ENCODE measurements around the gene PLXDC1. TPM values are rescaled to one million over a fixed set of nuclear protein-coding genes. Genes with fewer than 3 reads are reported as not detected.

PLXDC1 gene
- total and polyA plus RNA-seq, 2 donors, result 7.1 to 12.7 TPM

- no peak overlapping the region for H3K4me3 ChIP-seq (ENCODE audit: low read depth, low read length)
- no peaks in the 10 kb centered on the region for H3K36me3 ChIP-seq (ENCODE audit: insufficient read depth)
- DNase-seq (ENCODE audit: extremely low spot score), result no peak
- H3K27ac ChIP-seq (ENCODE audit: low read depth), result no peak overlapping the region
- no peaks in the 10 kb centered on the region for H3K4me1 ChIP-seq (ENCODE audit: insufficient read depth)
- 45% methylated on average over 6 of the region's 6 CpGs for WGBS
Observed at GRCh38 chr17:39080421-39081078, 70.9 kb downstream of the PLXDC1 start.

GRCh38 chr17:39079836-39080235, 71.6 kb downstream of the PLXDC1 start:
- WGBS, result 53% methylated on average over 1 of the region's 1 CpG

GRCh38 chr17:39077866-39078265, 73.6 kb downstream of the PLXDC1 start:
- WGBS, result 68% methylated on average over 5 of the region's 5 CpGs

More at GRCh38 chr17:39079836-39080235, 71.6 kb downstream of the PLXDC1 start:
- Histone ChIP-seq H3K4me3 (ENCODE audit: low read depth, low read length) (no peak overlapping the region), H3K36me3 (ENCODE audit: insufficient read depth) (no peaks in the 10 kb centered on the region), H3K4me1 (ENCODE audit: insufficient read depth) (no peaks in the 10 kb centered on the region), H3K27ac (ENCODE audit: low read depth) (no peak overlapping the region)
- DNase-seq (ENCODE audit: extremely low spot score), result no peak

GRCh38 chr17:39077252-39077651, 74.2 kb downstream of the PLXDC1 start:
- Histone ChIP-seq H3K4me1 (ENCODE audit: insufficient read depth) (no peaks in the 10 kb centered on the region), H3K27ac (ENCODE audit: low read depth) (no peak overlapping the region), H3K4me3 (ENCODE audit: low read depth, low read length) (no peak overlapping the region), H3K36me3 (ENCODE audit: insufficient read depth) (no peaks in the 10 kb centered on the region)
- WGBS, result 96% methylated on average over 4 of the region's 4 CpGs
- no peak for DNase-seq (ENCODE audit: extremely low spot score)

More at GRCh38 chr17:39077866-39078265, 73.6 kb downstream of the PLXDC1 start:
- Histone ChIP-seq H3K4me3 (ENCODE audit: low read depth, low read length) (no peak overlapping the region), H3K4me1 (ENCODE audit: insufficient read depth) (no peaks in the 10 kb centered on the region), H3K27ac (ENCODE audit: low read depth) (no peak overlapping the region), H3K36me3 (ENCODE audit: insufficient read depth) (no peaks in the 10 kb centered on the region)
- DNase-seq (ENCODE audit: extremely low spot score), result no peak

- DNase-seq (ENCODE audit: extremely low spot score), result no peak
- no peak overlapping the region for H3K27ac ChIP-seq (ENCODE audit: low read depth)
- H3K4me1 ChIP-seq (ENCODE audit: insufficient read depth), result no peaks in the 10 kb centered on the region
- H3K36me3 ChIP-seq (ENCODE audit: insufficient read depth), result no peaks in the 10 kb centered on the region
- 96% methylated on average over 2 of the region's 2 CpGs for WGBS
- H3K4me3 ChIP-seq (ENCODE audit: low read depth, low read length), result no peak overlapping the region
Observed at GRCh38 chr17:39074676-39075075, 76.8 kb downstream of the PLXDC1 start.

- 70% methylated on average over 1 of the region's 1 CpG for WGBS
- no peak for DNase-seq (ENCODE audit: extremely low spot score)
- no peaks in the 10 kb centered on the region for H3K36me3 ChIP-seq (ENCODE audit: insufficient read depth)
- no peak overlapping the region for H3K4me3 ChIP-seq (ENCODE audit: low read depth, low read length)
- no peaks in the 10 kb centered on the region for H3K4me1 ChIP-seq (ENCODE audit: insufficient read depth)
- no peak overlapping the region for H3K27ac ChIP-seq (ENCODE audit: low read depth)
Observed at GRCh38 chr17:39073916-39074315, 77.5 kb downstream of the PLXDC1 start.

GRCh38 chr17:39073353-39073752, 78.1 kb downstream of the PLXDC1 start:
- 93% methylated on average over 3 of the region's 3 CpGs for WGBS
- Histone ChIP-seq H3K27ac (ENCODE audit: low read depth) (no peak overlapping the region), H3K36me3 (ENCODE audit: insufficient read depth) (no peaks in the 10 kb centered on the region), H3K4me3 (ENCODE audit: low read depth, low read length) (no peak overlapping the region), H3K4me1 (ENCODE audit: insufficient read depth) (no peaks in the 10 kb centered on the region)
- DNase-seq (ENCODE audit: extremely low spot score), result no peak

- Histone ChIP-seq H3K36me3 (ENCODE audit: insufficient read depth) (no peaks in the 10 kb centered on the region), H3K4me3 (ENCODE audit: low read depth, low read length) (no peak overlapping the region), H3K4me1 (ENCODE audit: insufficient read depth) (no peaks in the 10 kb centered on the region), H3K27ac (ENCODE audit: low read depth) (no peak overlapping the region)
- DNase-seq (ENCODE audit: extremely low spot score), result no peak
- 61% methylated on average over 4 of the region's 4 CpGs for WGBS
Observed at GRCh38 chr17:39071573-39071972, 79.9 kb downstream of the PLXDC1 start.

GRCh38 chr17:39069114-39069756, 82.2 kb downstream of the PLXDC1 start:
- no peak overlapping the region for H3K4me3 ChIP-seq (ENCODE audit: low read depth, low read length)
- H3K36me3 ChIP-seq (ENCODE audit: insufficient read depth), result no peaks in the 10 kb centered on the region
- H3K27ac ChIP-seq (ENCODE audit: low read depth), result no peak overlapping the region
- no peaks in the 10 kb centered on the region for H3K4me1 ChIP-seq (ENCODE audit: insufficient read depth)
- WGBS, result 61% methylated on average over 8 of the region's 8 CpGs
- no peak for DNase-seq (ENCODE audit: extremely low spot score)

GRCh38 chr17:39064819-39065218, 86.6 kb downstream of the PLXDC1 start:
- Histone ChIP-seq H3K4me3 (ENCODE audit: low read depth, low read length) (no peak overlapping the region), H3K27ac (ENCODE audit: low read depth) (no peak overlapping the region), H3K36me3 (ENCODE audit: insufficient read depth) (no peaks in the 10 kb centered on the region), H3K4me1 (ENCODE audit: insufficient read depth) (no peaks in the 10 kb centered on the region)
- DNase-seq (ENCODE audit: extremely low spot score), result no peak
- WGBS, result 58% methylated on average over 5 of the region's 5 CpGs

GRCh38 chr17:39064374-39064773, 87.1 kb downstream of the PLXDC1 start:
- H3K4me1 ChIP-seq (ENCODE audit: insufficient read depth), result no peaks in the 10 kb centered on the region
- no peak overlapping the region for H3K4me3 ChIP-seq (ENCODE audit: low read depth, low read length)
- no peaks in the 10 kb centered on the region for H3K36me3 ChIP-seq (ENCODE audit: insufficient read depth)
- no peak overlapping the region for H3K27ac ChIP-seq (ENCODE audit: low read depth)
- no peak for DNase-seq (ENCODE audit: extremely low spot score)
- WGBS, result 61% methylated on average over 5 of the region's 5 CpGs

GRCh38 chr17:39063681-39064069, 87.8 kb downstream of the PLXDC1 start:
- H3K4me3 ChIP-seq (ENCODE audit: low read depth, low read length), result no peak overlapping the region
- H3K4me1 ChIP-seq (ENCODE audit: insufficient read depth), result no peaks in the 10 kb centered on the region
- WGBS, result 72% methylated on average over 1 of the region's 1 CpG
- H3K36me3 ChIP-seq (ENCODE audit: insufficient read depth), result no peaks in the 10 kb centered on the region
- H3K27ac ChIP-seq (ENCODE audit: low read depth), result no peak overlapping the region
- DNase-seq (ENCODE audit: extremely low spot score), result no peak

- 39% methylated on average over 8 of the region's 8 CpGs for whole genome bisulfite sequencing
- no peaks in the 10 kb centered on the region for H3K4me1 ChIP-seq (ENCODE audit: insufficient read depth)
- H3K4me3 ChIP-seq (ENCODE audit: low read depth, low read length), result no peak overlapping the region
- H3K27ac ChIP-seq (ENCODE audit: low read depth), result no peak overlapping the region
- H3K36me3 ChIP-seq (ENCODE audit: insufficient read depth), result no peaks in the 10 kb centered on the region
- peak; percentile 36 for DNase-seq (ENCODE audit: extremely low spot score)
Observed at GRCh38 chr17:39062846-39063680, 88.4 kb downstream of the PLXDC1 start.

- Histone ChIP-seq H3K4me3 (ENCODE audit: low read depth, low read length) (no peak overlapping the region), H3K4me1 (ENCODE audit: insufficient read depth) (no peaks in the 10 kb centered on the region), H3K27ac (ENCODE audit: low read depth) (no peak overlapping the region), H3K36me3 (ENCODE audit: insufficient read depth) (no peaks in the 10 kb centered on the region)
- DNase-seq (ENCODE audit: extremely low spot score), result no peak
- WGBS, result 71% methylated on average over 5 of the region's 5 CpGs
Observed at GRCh38 chr17:39058524-39058923, 92.9 kb downstream of the PLXDC1 start.
